Measurements from ENCODE around the gene CLCN3. TPM values are rescaled to one million over a fixed set of nuclear protein-coding genes. Genes with fewer than 3 reads are reported as not detected.

Gene CLCN3
- total RNA-seq, 1 experiment from 2014 or later = 56.0 TPM

DNA sequence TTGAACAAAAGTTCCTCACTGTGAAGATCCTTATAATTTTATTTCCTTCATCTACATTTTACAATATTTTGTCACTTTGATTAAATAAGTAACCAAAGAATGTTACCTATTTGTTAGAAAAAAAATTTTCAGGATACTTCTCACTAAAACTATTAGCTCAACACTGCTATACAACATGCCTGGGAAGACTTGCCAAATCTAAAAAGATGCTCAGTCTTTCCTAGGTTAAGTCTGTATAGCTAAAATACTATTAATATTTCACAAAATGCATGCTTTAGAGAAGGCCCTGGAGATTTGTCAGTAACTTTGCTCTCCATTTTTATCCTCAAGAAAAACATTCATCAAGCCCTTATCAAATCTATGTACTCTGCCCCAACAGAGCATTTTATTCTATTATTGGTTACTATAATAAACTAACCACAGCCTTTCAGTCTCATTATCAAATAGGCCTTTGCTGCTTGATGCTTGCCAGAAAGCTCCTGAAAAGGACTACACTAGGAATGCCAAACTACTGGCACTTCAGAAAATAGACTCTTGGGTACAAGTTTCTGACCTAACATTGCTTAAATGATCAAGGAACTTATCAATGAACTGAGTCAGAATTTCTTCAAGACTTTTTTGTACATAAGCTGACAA is 25.7 kb upstream of the CLCN3 start:
- Mint-ChIP-seq H3K27ac (ENCODE audit: low read depth, unreplicated experiment) (no peak overlapping the region), H3K27me3 (ENCODE audit: insufficient read depth, unreplicated experiment) (no peaks in the 10 kb centered on the region), H3K36me3 (ENCODE audit: insufficient read depth, unreplicated experiment) (peaks cover 45% of the 10 kb centered on the region), H3K4me1 (ENCODE audit: insufficient read depth, unreplicated experiment) (no peaks in the 10 kb centered on the region), H3K4me3 (ENCODE audit: unreplicated experiment) (no peak overlapping the region), H3K9me3 (ENCODE audit: unreplicated experiment) (no peaks in the 10 kb centered on the region)
- no TSS peak for BruUV-seq (replicated peaks)
- ChIA-PET POLR2A (interaction anchor here (0.8 to 0.9 kb wide), 2 partner anchors 12 to 1197 kb away, joined by 3 read pairs; no protein-coding TSS in a partner anchor), CTCF (interaction anchor here (0.7 to 1.1 kb wide), 3 partner anchors 9 to 46 kb away, joined by 3 to 4 read pairs (median 3); no protein-coding TSS in a partner anchor)
- DNase-seq (ENCODE audit: unreplicated experiment) = no peak
- TF ChIP-seq CTCF (IDR thresholded peaks at IDR 0.05; ENCODE audit: unreplicated experiment) = no peak
- intact Hi-C loops (cut with micrococcal nuclease) = no loop called here

GRCh38 chr4:169601016-169601771 is 19.2 kb upstream of the CLCN3 start:
- no peak for TF ChIP-seq CTCF (IDR thresholded peaks at IDR 0.05; ENCODE audit: unreplicated experiment)
- POLR2A ChIA-PET = interaction anchor here (0.5 to 3.2 kb wide), 3 partner anchors 11 to 617 kb away, joined by 3 to 14 read pairs (median 3); partner anchors contain the start of gene NEK1
- Mint-ChIP-seq H3K9me3 (ENCODE audit: unreplicated experiment) (no peaks in the 10 kb centered on the region), H3K4me3 (ENCODE audit: unreplicated experiment) (no peak overlapping the region), H3K4me1 (ENCODE audit: insufficient read depth, unreplicated experiment) (peaks cover 8% of the 10 kb centered on the region), H3K36me3 (ENCODE audit: insufficient read depth, unreplicated experiment) (peaks cover 39% of the 10 kb centered on the region), H3K27ac (ENCODE audit: low read depth, unreplicated experiment) (no peak overlapping the region), H3K27me3 (ENCODE audit: insufficient read depth, unreplicated experiment) (no peaks in the 10 kb centered on the region)
- intact Hi-C loops (cut with micrococcal nuclease) = no loop called here
- CTCF ChIA-PET = interaction anchor here (1.1 kb wide), 1 partner anchor 35 kb away, joined by 3 read pairs; no protein-coding TSS in a partner anchor
- BruUV-seq (replicated peaks) = no TSS peak
- no peak for DNase-seq (ENCODE audit: unreplicated experiment)

- POLR2A ChIA-PET = interaction anchor here (0.7 to 3.2 kb wide), 2 partner anchors 9 to 241 kb away, joined by 5 to 14 read pairs; partner anchors contain the start of gene NEK1
- intact Hi-C loops (cut with micrococcal nuclease) = no loop called here
- DNase-seq (ENCODE audit: unreplicated experiment) = no peak
- peaks cover 26% of the 10 kb centered on the region for H3K36me3 Mint-ChIP-seq (ENCODE audit: insufficient read depth, unreplicated experiment)
- no TSS peak for BruUV-seq (replicated peaks)
- peaks cover 8% of the 10 kb centered on the region for H3K4me1 Mint-ChIP-seq (ENCODE audit: insufficient read depth, unreplicated experiment)
- H3K27me3 Mint-ChIP-seq (ENCODE audit: insufficient read depth, unreplicated experiment) = no peaks in the 10 kb centered on the region
- no peak overlapping the region for H3K4me3 Mint-ChIP-seq (ENCODE audit: unreplicated experiment)
- CTCF ChIA-PET = interaction anchor here (1.5 kb wide), 1 partner anchor 8 kb away, joined by 3 read pairs; no protein-coding TSS in a partner anchor
- no peaks in the 10 kb centered on the region for H3K9me3 Mint-ChIP-seq (ENCODE audit: unreplicated experiment)
- no peak overlapping the region for H3K27ac Mint-ChIP-seq (ENCODE audit: low read depth, unreplicated experiment)
- TF ChIP-seq CTCF (IDR thresholded peaks at IDR 0.05; ENCODE audit: unreplicated experiment) = no peak
These were observed 17.1 kb upstream of the CLCN3 start for GRCh38 chr4:169603312-169603711.

All from MCF 10A (cell line).